ENCODE data around the gene COL12A1.

The COL12A1 gene

DNA sequence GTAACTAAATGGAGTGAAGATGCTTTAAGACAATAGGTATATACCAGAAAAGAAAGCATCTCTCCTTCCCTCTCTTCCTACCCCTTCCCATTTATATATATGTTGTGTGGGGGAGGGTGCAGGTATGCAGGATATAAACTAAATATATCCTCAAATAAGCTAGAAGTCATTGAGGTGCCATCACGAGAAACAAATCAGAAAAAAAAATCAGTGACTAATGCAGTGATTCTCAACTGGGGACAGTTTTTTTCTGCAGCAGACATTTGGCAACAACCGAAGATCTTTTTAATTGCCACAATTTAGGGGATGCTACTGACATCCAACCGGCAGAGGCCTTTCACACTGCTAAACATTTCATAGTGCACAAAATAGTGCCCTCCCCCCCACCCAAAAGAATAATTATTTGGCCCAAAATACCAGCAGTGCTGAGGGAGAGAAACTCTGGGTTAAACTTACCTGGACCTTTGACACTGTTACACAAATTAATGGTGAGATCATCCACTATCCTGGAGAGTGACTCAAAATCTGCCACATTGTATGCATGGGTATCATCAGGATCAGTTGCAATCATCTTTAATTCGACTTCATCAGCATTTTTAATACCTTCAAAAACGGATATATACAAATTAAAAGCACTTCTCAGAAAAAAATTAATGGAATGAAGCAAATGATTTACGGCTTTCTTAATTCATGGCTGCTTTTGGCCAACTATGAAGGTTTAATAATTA lies 55.0 kb downstream of the COL12A1 start:
- no peak overlapping the region for H3K27ac ChIP-seq
- POLR2A ChIA-PET (ENCODE audit: low non-redundant PET): no interaction called here
- CTCF ChIA-PET: interaction anchor here (0.7 kb wide), 1 partner anchor 12 kb away, joined by 3 read pairs; no protein-coding TSS in a partner anchor
- DNase-seq (ENCODE audit: low spot score): no peak
- TF ChIP-seq, protein P1, sequence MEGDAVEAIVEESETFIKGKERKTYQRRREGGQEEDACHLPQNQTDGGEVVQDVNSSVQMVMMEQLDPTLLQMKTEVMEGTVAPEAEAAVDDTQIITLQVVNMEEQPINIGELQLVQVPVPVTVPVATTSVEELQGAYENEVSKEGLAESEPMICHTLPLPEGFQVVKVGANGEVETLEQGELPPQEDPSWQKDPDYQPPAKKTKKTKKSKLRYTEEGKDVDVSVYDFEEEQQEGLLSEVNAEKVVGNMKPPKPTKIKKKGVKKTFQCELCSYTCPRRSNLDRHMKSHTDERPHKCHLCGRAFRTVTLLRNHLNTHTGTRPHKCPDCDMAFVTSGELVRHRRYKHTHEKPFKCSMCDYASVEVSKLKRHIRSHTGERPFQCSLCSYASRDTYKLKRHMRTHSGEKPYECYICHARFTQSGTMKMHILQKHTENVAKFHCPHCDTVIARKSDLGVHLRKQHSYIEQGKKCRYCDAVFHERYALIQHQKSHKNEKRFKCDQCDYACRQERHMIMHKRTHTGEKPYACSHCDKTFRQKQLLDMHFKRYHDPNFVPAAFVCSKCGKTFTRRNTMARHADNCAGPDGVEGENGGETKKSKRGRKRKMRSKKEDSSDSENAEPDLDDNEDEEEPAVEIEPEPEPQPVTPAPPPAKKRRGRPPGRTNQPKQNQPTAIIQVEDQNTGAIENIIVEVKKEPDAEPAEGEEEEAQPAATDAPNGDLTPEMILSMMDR (conservative IDR thresholded peaks at IDR 0.05; ENCODE audit: low read depth): no peak

DNA sequence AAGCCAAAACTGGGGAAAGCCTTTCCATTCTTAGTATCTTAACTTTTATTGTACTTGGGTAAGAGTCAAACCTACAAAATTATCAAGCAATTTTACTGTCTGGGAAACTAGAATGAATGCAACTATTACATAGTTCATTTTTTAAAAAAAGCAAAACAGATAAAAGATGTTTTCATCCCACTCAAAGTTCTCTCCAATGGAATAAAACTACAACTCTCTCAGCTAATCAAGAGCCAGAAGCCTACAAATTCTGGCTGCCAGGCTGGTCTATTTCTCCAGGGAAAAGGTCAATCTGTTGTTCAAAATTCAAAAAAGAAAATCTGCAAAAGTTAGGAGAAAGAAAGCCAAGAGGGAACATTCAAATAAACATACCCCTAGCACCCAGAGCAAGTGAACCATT lies 56.2 kb downstream of the COL12A1 start:
- CTCF ChIA-PET: interaction anchor here (0.6 kb wide), 1 partner anchor 27 kb away, joined by 3 read pairs; no protein-coding TSS in a partner anchor

DNA sequence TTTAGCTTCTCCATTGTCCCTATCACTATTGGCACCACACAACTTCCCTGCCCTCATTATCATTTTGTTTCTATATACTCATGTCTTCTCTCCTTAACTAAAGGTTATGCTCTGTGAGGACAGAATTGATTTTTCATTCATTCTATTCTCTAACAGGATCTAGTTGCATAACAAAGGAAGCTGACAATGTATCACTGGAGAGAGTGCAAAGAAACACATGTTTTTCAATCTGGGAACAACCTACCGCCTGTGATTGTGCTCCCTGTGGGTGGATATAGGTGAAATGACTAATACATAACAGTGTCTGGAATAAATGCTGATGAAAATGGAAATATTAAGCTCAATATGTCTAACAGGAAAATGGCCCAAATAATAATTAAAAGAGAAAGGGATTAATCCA lies 56.6 kb downstream of the COL12A1 start:
- DNase-seq (ENCODE audit: low spot score): no peak
- POLR2A ChIA-PET (ENCODE audit: low non-redundant PET): no interaction called here
- TF ChIP-seq, protein P1 (conservative IDR thresholded peaks at IDR 0.05; ENCODE audit: low read depth): no peak
- CTCF ChIA-PET: interaction anchor here (0.6 kb wide), 1 partner anchor 27 kb away, joined by 3 read pairs; no protein-coding TSS in a partner anchor
- H3K27ac ChIP-seq: no peak overlapping the region

More for the DNA sequence above, 56.2 kb downstream of the COL12A1 start:
- no peak for DNase-seq (ENCODE audit: low spot score)
- no peak overlapping the region for H3K27ac ChIP-seq
- POLR2A ChIA-PET (ENCODE audit: low non-redundant PET): no interaction called here
- TF ChIP-seq, protein P1 (conservative IDR thresholded peaks at IDR 0.05; ENCODE audit: low read depth): no peak

DNA sequence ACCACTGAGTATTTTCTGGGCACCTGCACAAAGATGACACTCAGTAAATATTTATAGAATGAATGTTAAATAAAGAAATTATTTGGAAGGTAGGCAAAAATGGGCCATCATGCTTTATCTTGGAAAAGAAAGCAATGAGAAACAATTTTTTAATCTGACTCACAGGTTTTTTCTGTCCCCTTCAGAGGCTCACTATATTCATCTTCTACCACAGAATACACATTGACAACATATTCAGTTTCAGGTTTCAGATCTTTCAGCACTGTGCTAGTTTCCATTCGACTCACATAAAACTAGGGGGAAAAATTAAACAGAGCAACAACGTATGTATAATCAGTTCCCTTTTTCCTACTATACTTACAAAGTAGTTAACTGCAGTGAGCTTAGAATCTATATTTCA lies 58.3 kb downstream of the COL12A1 start:
- no peak for DNase-seq (ENCODE audit: low spot score)
- POLR2A ChIA-PET (ENCODE audit: low non-redundant PET): no interaction called here
- H3K27ac ChIP-seq: no peak overlapping the region
- TF ChIP-seq, protein P1 (conservative IDR thresholded peaks at IDR 0.05; ENCODE audit: low read depth): no peak
- CTCF ChIA-PET: no interaction called here

DNA sequence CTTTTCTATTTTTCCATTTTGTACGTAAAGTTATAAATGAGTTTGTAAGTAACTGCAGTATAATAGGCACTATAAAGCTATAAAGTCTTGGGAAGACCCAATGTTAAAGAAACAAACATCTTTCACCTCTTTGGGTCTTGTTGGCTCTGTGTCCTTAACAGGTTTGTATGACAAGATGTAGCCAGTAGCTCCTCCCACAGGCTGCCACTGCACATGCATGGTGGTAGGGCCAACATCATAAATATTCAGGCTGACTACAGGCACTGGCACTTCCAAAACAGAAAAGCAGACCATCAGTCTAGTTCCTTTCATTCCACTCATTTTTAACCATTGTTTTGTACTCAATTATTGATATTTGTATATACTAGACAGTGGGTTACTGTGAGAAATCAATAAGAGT lies 59.9 kb downstream of the COL12A1 start:
- ChIA-PET POLR2A (ENCODE audit: low non-redundant PET) (no interaction called here), CTCF (no interaction called here)
- no peak overlapping the region for H3K27ac ChIP-seq
- TF ChIP-seq, protein P1 (conservative IDR thresholded peaks at IDR 0.05; ENCODE audit: low read depth): no peak
- no peak for DNase-seq (ENCODE audit: low spot score)

DNA sequence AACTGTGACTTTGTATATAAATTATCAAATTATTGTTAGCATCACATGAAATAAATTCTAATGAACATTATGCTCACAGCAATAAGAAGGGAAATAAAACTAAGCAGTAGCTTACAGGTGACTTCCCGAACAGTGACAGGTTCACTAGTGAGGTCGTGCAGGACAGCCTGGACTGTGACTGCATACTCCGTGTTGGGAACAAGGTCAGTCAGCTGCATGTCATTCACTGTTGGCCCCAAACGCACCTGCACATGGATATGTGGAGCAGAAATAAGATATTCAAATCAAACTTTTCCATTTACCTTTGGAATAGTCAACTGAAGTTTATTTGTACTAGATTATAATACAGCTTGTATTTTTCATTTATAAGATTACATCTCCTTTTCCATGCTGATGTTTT lies 60.6 kb downstream of the COL12A1 start:
- TF ChIP-seq, protein P1 (conservative IDR thresholded peaks at IDR 0.05; ENCODE audit: low read depth): no peak
- no peak overlapping the region for H3K27ac ChIP-seq
- CTCF ChIA-PET: no interaction called here
- no peak for DNase-seq (ENCODE audit: low spot score)
- POLR2A ChIA-PET (ENCODE audit: low non-redundant PET): no interaction called here

Data from RWPE1 (cell line).